GM21360 (cell line): ENCODE data around the gene NRP2.

Source experiments
- ATAC-seq: cut with Tn5 transposase; IDR thresholded peaks from one replicate; pipeline ENCODE4 v1.9.1; 2021; ENCODE audit warnings: mild to moderate bottlenecking, moderate library complexity; ENCODE audit not compliant: unreplicated experiment

The NRP2 gene

DNA sequence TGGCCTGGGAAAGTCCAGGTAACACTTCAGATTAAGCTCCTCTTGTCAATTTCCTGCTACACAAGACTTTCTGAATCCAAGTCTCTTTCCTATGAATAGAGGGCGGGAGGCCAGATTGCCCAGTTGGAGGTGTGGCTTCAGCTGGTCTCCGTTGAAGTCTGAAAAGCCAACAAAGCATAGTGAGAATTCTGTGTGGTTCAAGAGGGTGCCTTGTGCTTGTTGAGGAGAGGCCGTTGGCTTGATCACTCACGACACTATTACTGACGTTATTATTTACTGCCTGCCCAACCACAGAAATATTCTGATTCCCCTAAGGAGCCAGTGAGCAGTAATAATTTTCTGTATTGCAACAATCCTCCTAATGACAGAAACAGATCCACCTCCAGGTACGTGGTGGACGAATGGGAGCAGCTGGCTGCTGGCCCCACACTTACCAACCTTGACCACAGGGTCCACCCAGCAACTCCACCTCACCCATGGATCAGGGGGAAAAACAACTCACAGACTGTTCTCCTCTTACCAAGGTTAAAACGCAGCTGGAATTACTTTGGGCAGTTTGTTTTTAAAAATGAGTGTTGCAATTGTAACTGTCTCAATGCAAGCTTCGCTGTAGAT is 21.9 kb downstream of the NRP2 start:
- ATAC-seq: no peak

GRCh38 chr2:205705511-205706349 is 23.4 kb downstream of the NRP2 start:
- ATAC-seq: no peak

DNA sequence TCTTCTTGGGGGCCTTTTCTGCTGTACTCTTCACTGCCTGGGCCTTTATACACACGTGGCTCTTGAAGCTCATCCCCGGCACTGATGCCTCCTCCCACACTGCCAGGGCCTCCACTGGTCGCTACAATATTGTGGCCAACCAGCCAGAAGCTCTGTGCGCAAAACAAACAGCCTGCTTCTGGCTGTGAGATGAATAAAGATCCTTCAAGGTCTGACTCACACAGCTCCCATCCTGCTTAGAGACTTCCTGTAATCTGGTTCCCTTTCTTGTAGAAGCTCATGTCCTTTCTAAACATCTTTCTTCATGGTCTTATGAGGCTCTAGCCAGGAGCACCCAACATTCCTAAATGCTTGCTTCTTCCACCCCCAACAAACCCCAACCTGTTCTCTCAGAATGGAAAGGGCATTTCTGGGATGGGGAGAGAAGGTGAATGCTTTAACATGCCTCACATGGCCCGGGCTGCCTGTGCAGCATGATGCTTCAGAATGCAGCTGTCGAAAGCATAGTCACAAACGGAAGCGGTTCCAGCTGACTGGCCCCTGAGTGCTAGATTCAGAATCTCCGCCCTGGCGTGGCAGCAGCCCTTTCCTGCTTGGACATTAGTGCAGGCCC is 24.6 kb downstream of the NRP2 start:
- peak; percentile 94 for ATAC-seq

DNA sequence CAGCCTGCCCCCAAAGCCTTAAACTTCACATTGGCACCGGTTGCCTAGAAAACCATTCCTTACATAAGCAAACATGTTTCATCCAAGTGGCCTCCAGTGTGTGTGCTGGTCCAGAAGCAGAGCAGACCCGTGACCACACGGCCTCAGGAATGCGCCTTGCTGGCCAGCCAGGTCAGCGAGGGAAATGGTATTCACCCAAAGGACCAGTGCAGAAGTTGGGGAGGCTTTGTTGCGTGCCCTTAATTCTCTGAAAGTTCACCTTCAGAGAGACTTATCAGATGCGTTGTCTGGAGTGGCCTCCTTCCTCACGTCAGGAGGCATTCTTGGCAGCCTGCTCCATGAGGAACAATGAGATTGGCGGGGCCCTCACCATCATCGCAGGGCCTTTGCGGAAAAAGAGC is 25.9 kb downstream of the NRP2 start:
- ATAC-seq: no peak

GRCh38 chr2:205709319-205709718 is 27.0 kb downstream of the NRP2 start:
- ATAC-seq: no peak

DNA sequence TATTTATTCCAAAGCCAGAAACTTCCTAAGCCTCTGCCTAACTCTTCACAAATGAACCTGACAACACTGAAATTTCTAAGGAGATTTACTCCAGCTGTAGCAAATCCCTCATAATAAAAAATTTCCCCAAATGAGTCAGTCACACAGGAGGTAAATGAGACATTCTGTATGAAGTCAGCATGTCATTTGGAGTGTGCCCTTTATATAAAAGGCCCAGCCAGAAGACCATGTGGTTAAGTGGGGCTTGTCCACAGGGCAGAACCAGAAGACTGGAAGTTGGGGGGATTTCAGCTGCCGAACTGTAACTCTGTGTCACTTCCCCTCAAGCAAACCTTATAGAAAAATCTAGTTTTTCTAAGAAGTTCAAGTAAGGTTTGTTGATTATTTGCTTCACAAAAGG is 30.2 kb downstream of the NRP2 start:
- no peak for ATAC-seq

GRCh38 chr2:205713086-205713485 is 30.8 kb downstream of the NRP2 start:
- ATAC-seq: no peak

GRCh38 chr2:205714058-205714776 is 31.9 kb downstream of the NRP2 start:
- peak; percentile 71 for ATAC-seq

- ATAC-seq: peak; percentile 23
Observed at GRCh38 chr2:205714789-205715720, 32.8 kb downstream of the NRP2 start.

DNA sequence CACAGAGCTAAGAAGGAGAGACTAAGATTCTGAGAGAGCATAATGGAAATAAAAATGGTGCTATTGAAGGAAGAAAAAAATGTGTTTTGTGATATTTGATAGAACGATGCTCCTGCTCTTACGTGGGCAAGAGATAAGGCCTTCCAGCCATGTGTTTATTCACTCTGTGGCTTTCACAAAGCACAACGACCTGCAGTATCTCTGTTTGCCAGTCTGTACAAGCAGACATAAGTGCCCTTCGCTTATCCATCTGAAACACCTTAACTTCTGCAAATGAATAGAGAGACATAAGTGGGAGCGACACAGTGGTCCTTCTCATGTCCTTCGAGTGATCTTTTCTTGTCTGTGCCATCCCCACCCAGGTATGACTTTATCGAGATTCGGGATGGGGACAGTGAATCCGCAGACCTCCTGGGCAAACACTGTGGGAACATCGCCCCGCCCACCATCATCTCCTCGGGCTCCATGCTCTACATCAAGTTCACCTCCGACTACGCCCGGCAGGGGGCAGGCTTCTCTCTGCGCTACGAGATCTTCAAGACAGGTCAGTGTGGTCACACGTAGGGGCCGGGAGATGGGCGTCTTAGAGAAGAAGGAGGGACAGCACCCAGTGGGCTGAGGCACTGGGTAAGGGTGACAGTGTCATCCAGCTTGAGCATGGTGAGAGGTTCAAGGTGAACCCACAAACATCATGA is 33.7 kb downstream of the NRP2 start:
- no peak for ATAC-seq

DNA sequence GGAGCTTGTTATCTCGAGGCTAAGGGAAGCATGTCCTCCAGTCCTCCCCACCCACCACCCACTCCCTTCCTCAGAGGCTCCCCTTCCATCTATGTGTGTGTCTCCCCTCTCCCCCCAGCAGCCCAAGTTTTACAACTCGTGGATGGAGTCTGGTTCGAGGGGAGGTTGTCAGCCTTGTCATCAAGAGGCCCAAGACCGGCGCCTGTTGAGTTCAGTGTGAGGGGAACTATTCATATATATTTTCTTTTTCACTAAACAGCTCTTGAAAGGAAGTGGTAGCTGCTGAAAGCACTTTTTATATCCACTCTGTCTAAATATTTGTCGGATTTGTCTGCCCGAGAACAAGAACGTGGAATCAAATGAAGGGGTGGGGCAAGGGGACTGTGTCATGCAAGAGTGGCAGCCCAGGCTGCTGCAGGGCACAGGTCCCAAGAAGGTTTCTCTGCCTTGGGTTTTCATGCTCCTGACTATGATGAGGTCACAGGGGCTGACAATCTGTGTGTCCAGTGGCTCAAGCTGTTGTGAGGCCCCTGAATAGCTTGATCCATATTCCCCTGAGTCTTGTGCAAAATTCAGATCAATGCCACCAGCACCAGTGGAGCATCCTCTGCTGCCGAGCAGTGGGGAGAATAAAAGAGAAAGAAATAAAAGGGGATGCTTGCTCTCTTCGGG is 35.0 kb downstream of the NRP2 start:
- no peak for ATAC-seq

DNA sequence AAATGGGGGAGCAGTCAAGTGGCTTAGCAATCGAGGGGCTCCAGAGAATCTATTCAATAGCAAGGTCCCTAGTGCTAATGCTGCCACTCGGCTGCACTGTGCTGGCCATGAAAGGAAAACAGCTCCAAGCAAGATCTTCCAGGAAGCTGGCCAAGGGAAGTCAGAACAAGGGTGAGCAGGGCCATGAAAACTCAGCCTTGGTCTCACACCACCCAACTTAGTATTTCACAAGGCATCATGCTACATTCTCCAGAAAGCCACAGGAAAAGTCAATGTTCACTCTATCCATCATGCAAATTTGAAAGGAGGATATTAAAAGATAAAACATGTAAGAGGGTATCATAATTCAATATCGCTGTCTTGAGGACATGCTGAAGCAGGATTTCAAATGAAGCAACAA is 35.7 kb downstream of the NRP2 start:
- ATAC-seq: no peak

DNA sequence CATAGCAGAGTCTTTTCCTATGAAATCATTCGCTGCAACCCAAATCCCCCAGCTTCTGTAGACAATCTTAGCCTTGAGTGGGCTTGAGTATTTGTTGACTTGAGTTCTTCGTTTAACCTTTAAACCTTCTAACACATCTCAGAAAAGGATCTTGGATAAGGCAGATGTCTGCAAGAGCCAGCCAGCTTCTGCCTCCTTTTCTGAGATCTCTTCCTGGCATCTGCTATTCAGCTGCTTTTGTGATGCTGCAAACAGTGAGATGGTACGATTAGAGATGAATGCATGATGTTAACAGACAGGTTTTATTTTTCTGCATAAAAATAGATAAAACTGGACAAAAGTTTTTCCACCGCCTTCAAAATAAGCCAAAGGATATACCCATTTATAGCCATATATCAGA is 37.5 kb downstream of the NRP2 start:
- ATAC-seq: no peak

DNA sequence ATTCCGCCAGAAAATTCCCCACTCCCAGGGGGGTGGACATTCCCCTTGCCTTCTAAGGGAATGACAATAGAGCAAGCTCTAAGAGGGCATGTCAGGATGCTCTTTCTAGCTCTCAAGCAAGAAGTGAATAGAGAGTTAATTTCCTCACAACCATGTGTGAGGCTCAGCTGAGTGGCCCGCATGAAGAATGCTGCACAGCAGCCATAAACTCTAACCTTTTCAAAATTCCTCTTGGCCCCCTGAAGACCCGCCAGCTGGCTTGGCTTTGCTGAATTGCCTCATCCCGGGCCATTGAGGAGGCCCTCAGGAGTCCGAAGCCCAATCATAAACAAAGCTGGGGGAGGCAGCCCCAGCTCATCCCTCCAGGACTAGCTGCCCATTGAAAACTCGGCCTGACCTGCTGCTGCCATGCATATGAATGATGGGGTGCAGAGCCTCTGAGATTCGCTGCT is 38.2 kb downstream of the NRP2 start:
- no peak for ATAC-seq

- peak; percentile 51 for ATAC-seq
Observed at GRCh38 chr2:205721057-205721449, 38.8 kb downstream of the NRP2 start.

DNA sequence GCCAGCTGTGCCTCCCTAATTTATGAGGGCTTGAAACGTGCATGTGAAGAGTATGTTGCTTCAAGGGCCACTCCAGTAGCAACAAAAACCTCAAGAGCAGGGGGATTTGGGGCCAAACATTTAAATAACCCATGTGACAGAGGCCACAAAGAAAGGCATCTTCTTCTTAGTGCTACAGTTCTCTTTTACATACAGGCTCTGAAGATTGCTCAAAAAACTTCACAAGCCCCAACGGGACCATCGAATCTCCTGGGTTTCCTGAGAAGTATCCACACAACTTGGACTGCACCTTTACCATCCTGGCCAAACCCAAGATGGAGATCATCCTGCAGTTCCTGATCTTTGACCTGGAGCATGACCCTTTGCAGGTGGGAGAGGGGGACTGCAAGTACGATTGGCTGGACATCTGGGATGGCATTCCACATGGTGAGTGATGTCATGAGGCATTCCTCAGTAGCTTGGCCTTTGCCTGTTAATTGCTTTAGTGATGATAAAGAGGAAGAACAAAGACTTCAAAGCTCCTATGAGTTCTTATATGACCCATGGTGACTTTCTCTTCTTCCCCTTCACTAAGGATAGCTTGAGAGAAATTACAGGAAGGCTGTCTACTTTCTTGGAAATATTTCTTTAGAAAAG is 40.1 kb downstream of the NRP2 start:
- ATAC-seq: no peak

DNA sequence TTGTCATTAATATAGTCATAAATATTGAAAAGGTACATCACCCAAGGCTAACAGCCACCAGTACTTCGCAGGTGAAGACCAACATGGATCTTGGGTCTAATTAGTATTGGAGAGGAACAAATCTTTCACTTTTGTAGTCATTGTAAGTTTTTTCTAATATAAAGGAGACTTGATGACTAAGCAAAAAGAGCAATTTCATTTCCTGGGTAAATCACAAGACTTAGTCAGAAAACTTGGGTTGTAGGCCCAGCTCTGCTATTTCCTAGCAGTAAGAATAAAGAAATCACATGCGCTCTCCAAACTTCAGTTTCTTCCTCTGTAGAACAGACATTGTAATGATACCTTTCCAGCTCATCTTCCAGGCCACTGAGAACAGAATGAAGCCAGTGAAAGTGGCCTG is 40.9 kb downstream of the NRP2 start:
- no peak for ATAC-seq

DNA sequence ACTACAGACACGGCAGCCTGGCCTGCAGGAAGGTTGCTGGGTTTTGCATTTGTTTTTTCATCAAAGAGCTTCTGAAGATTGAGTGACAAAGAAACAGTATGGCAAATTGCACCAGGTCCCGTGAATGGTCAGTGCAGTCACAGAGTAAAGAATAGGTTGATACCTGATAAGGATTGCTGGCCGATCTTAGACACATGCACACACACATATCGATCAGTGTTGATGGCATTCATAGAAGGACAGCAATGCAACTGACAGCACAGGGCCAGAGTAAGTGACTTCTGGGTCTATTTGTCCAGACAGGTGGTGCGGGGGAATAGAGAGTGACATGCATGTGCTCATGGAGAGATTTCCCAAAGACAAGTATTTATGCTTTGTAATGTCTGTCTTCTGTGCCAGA is 42.8 kb downstream of the NRP2 start:
- ATAC-seq: no peak

- no peak for ATAC-seq
Observed at GRCh38 chr2:205726506-205726905, 44.2 kb downstream of the NRP2 start.
